GM12874 (cell line): Measurements from ENCODE around the gene KCNQ4.

Source experiments
- TF ChIP-seq, protein P1 (sequence below): IDR thresholded peaks from 2 replicates; pipeline ENCODE4 v1.5.1; 2011; ENCODE audit warnings: low read depth, mild to moderate bottlenecking, control low read depth, low read length, moderate library complexity; ENCODE audit not compliant: insufficient read depth

KCNQ4 gene

GRCh38 chr1:40748841-40749718 lies 34.5 kb upstream of the KCNQ4 start:
- TF ChIP-seq, protein P1, sequence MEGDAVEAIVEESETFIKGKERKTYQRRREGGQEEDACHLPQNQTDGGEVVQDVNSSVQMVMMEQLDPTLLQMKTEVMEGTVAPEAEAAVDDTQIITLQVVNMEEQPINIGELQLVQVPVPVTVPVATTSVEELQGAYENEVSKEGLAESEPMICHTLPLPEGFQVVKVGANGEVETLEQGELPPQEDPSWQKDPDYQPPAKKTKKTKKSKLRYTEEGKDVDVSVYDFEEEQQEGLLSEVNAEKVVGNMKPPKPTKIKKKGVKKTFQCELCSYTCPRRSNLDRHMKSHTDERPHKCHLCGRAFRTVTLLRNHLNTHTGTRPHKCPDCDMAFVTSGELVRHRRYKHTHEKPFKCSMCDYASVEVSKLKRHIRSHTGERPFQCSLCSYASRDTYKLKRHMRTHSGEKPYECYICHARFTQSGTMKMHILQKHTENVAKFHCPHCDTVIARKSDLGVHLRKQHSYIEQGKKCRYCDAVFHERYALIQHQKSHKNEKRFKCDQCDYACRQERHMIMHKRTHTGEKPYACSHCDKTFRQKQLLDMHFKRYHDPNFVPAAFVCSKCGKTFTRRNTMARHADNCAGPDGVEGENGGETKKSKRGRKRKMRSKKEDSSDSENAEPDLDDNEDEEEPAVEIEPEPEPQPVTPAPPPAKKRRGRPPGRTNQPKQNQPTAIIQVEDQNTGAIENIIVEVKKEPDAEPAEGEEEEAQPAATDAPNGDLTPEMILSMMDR = no peak

GRCh38 chr1:40749817-40750216 lies 33.8 kb upstream of the KCNQ4 start:
- TF ChIP-seq, protein P1 = no peak

- TF ChIP-seq, protein P1 = no peak
These were observed 33.1 kb upstream of the KCNQ4 start for GRCh38 chr1:40750451-40750908.

DNA sequence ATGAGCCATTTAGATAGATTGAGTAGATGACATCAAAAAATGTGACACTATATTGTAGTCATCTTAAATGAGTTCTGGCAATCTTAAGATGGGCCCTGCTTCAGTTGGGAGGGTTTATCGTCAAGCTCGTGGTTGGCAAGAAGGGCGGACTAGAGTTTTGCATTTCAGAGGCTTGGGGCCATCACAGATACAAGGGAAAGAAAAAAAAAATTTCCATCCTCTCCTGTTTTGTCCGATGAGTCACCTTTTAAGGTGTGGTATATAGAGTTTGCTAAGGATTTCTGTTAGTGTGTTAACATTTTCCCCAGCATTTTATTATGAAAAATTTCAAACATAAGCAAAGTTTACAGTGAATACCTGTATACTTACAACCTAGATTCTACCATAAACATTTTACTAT lies 31.8 kb upstream of the KCNQ4 start:
- TF ChIP-seq, protein P1 = no peak

GRCh38 chr1:40753142-40753882 lies 30.3 kb upstream of the KCNQ4 start:
- TF ChIP-seq, protein P1 = no peak

GRCh38 chr1:40754201-40754600 lies 29.4 kb upstream of the KCNQ4 start:
- TF ChIP-seq, protein P1 = no peak

- TF ChIP-seq, protein P1 = no peak
These were observed 28.5 kb upstream of the KCNQ4 start for GRCh38 chr1:40755067-40755466.
